ENCODE results near the gene RER1. TPM values are rescaled to one million over a fixed set of nuclear protein-coding genes. Genes with fewer than 3 reads are reported as not detected.

Gene RER1, protein sequence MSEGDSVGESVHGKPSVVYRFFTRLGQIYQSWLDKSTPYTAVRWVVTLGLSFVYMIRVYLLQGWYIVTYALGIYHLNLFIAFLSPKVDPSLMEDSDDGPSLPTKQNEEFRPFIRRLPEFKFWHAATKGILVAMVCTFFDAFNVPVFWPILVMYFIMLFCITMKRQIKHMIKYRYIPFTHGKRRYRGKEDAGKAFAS
- polyA plus RNA-seq (2011; rRNA removed) (255 and 354 TPM in 2 replicates), polyA minus RNA-seq (2011; rRNA and poly(A)+ RNA removed) (140 and 222 TPM in 2 replicates)

- peak; percentile 90 for DNase-seq (ENCODE audit: low read depth)
- Histone ChIP-seq H3K27me3 (ENCODE audit: control insufficient read depth, insufficient read depth, low read length) (no peaks in the 10 kb centered on the region), H3K4me3 (ENCODE audit: low read depth, low read length) (peak within 1 kb of the TSS; percentile 85), H3K36me3 (ENCODE audit: control insufficient read depth, insufficient read depth, low read length) (peaks cover 16% of the 10 kb centered on the region)
- ChIA-PET POLR2A (interaction anchor here (0.9 kb wide), 2 partner anchors 163 to 196 kb away, joined by 3 to 4 read pairs; partner anchors contain the start of genes FAAP20 and SKI), CTCF (interaction anchor here (0.5 to 3.3 kb wide), 6 partner anchors 10 to 671 kb away, joined by 3 to 28 read pairs (median 4); partner anchors contain the start of gene FAAP20)
- TF ChIP-seq CTCF (IDR thresholded peaks at IDR 0.05; ENCODE audit: insufficient read depth, low read depth, low read length): no peak
These were observed at the start of gene RER1, which contains the start of gene MORN1 for GRCh38 chr1:2391041-2391930. TSS of gene RER1 (plus strand) at chr1:2391841. CDS start at chr1:2395791, 3,950 bp downstream. TSS of gene MORN1 (minus strand) at chr1:2391554. CDS start at chr1:2391533, 21 bp downstream.

DNA sequence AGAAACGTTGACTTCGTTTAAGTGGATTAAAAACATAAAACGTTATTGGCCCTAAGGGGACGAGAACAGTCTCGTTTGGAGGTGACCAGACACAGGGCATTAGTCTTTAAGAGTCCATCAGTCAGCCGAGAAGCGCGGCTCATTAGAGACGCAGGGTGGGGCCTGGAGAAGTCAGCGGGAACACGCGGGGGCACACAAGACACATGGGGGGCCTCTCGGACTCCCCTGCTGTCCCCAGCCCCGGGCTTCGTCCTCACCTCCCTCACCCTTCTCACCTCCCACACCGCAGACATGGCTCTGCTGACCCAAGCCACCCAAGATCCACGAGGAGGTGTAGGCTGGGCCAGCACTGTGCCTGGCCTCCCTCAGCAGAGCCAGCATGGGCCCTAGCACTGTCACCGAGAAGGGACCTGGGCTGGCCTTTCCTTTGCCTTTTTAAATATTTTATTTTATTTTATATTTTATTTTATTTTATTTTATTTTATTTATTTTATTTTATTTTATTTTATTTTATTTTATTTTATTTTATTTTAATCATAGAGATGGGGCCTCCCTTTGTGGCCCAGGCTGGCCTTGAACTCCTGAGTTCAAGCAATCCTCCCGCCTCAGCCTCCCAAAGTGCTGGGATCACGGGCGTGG, 49.1 kb upstream of the RER1 start:
- H3K4me3 ChIP-seq (ENCODE audit: low read depth, low read length): no peak overlapping the region
- CTCF ChIA-PET: no interaction called here
- POLR2A ChIA-PET: no interaction called here
- H3K36me3 ChIP-seq (ENCODE audit: control insufficient read depth, insufficient read depth, low read length): no peaks in the 10 kb centered on the region
- no peaks in the 10 kb centered on the region for H3K27me3 ChIP-seq (ENCODE audit: control insufficient read depth, insufficient read depth, low read length)
- no peak for TF ChIP-seq CTCF (IDR thresholded peaks at IDR 0.05; ENCODE audit: insufficient read depth, low read depth, low read length)
- no peak for DNase-seq (ENCODE audit: low read depth)

GRCh38 chr1:2343023-2343935, 48.4 kb upstream of the RER1 start:
- no peak for DNase-seq (ENCODE audit: low read depth)
- no peak overlapping the region for H3K4me3 ChIP-seq (ENCODE audit: low read depth, low read length)
- ChIA-PET CTCF (no interaction called here), POLR2A (no interaction called here)
- no peak for TF ChIP-seq CTCF (IDR thresholded peaks at IDR 0.05; ENCODE audit: insufficient read depth, low read depth, low read length)
- no peaks in the 10 kb centered on the region for H3K27me3 ChIP-seq (ENCODE audit: control insufficient read depth, insufficient read depth, low read length)
- H3K36me3 ChIP-seq (ENCODE audit: control insufficient read depth, insufficient read depth, low read length): no peaks in the 10 kb centered on the region

DNA sequence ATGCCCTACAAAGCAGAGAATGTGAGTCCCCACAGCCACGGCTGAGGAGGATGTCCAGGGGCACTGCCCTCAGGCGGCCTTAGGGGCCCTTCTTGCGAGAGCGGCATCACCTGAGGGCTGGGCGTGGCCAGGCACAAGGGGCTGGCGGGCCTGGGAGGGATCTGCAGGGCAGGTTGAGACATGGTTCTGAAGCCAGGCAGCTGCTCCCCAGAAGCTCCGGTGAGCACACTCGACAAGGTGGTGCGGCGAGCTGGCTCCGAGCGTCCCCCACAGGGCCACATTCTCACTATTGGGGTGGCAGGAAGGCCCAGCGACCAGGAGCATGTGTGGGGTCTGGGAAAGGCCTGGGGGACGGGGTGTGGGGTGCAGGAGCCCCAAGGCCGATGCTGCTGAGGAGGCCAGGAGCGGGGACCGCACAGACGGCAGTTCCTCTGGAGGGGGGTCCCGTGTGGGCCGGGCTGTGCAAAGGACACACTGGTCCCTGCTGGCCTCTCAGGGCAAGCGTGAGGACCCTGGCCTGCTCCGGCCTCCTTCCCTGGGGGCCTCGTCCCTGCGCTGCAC, 47.4 kb upstream of the RER1 start:
- ChIA-PET CTCF (no interaction called here), POLR2A (no interaction called here)

More for the DNA sequence above, 47.4 kb upstream of the RER1 start:
- Histone ChIP-seq H3K36me3 (ENCODE audit: control insufficient read depth, insufficient read depth, low read length) (no peaks in the 10 kb centered on the region), H3K4me3 (ENCODE audit: low read depth, low read length) (no peak overlapping the region), H3K27me3 (ENCODE audit: control insufficient read depth, insufficient read depth, low read length) (no peaks in the 10 kb centered on the region)
- TF ChIP-seq CTCF (IDR thresholded peaks at IDR 0.05; ENCODE audit: insufficient read depth, low read depth, low read length): no peak
- DNase-seq (ENCODE audit: low read depth): no peak

All from BJ (cell line).